SK-N-SH treated with all-trans-retinoic acid at 6 μM for 48 hours (cell line): ENCODE data around the gene ZNF462.

Experiments
- ARNTL ChIP-seq: fragments of 450-650 bp; formaldehyde crosslinking; IDR thresholded peaks from 2 replicates; pipeline ENCODE4 v1.5.0; 2020; ENCODE audit warnings: low read depth, mild to moderate bottlenecking, moderate library complexity, borderline replicate concordance
- BACH2 ChIP-seq: fragments of 250-450 bp; sonication (Bioruptor Pico); IDR thresholded peaks from 2 replicates; pipeline ENCODE4 v1.9.0; 2021; ENCODE audit warnings: mild to moderate bottlenecking, borderline replicate concordance
- ISL1 ChIP-seq: fragments of 250-450 bp; sonication (Bioruptor Pico); IDR thresholded peaks from 2 replicates; pipeline ENCODE4 v2.1.2; 2022; ENCODE audit warnings: mild to moderate bottlenecking, moderate library complexity
- RARB ChIP-seq: fragments of 250-450 bp; sonication (Bioruptor Pico); IDR thresholded peaks from 2 replicates; pipeline ENCODE4 v1.8.0; 2021; ENCODE audit warnings: mild to moderate bottlenecking, moderate library complexity
- TCF4 ChIP-seq: fragments of 250-450 bp; sonication (Bioruptor Pico); IDR thresholded peaks from 2 replicates; pipeline ENCODE4 v1.8.0; 2021; ENCODE audit warnings: mild to moderate bottlenecking, moderate library complexity, borderline replicate concordance
- ZC3H10 ChIP-seq: fragments of 250-450 bp; sonication (Bioruptor Pico); IDR thresholded peaks from 2 replicates; pipeline ENCODE4 v1.5.1; 2021; ENCODE audit warnings: mild to moderate bottlenecking, moderate library complexity
- ZFP3 ChIP-seq: fragments of 250-450 bp; sonication (Bioruptor Pico); IDR thresholded peaks from 2 replicates; pipeline ENCODE4 v1.5.0; 2020; ENCODE audit warnings: mild to moderate bottlenecking, moderate library complexity
- ZFP30 ChIP-seq: fragments of 450-650 bp; formaldehyde crosslinking; IDR thresholded peaks from 2 replicates; pipeline ENCODE4 v1.5.0; 2022; ENCODE audit warnings: mild to moderate bottlenecking, moderate library complexity
- ZNF70 ChIP-seq: fragments of 450-650 bp; formaldehyde crosslinking; IDR thresholded peaks from 2 replicates; pipeline ENCODE4 v1.5.0; 2020; ENCODE audit warnings: mild to moderate bottlenecking, moderate library complexity
- ZNF8 ChIP-seq: fragments of 450-650 bp; formaldehyde crosslinking; IDR thresholded peaks from 2 replicates; pipeline ENCODE4 v1.5.0; 2020; ENCODE audit warnings: mild to moderate bottlenecking, moderate library complexity
- TF ChIP-seq, protein P1 (sequence below): fragments of 250-450 bp; sonication (Bioruptor Pico); IDR thresholded peaks from 2 replicates; pipeline ENCODE4 v1.8.0; 2020; ENCODE audit warnings: mild to moderate bottlenecking, moderate library complexity, borderline replicate concordance
- TF ChIP-seq, protein P2 (sequence below): fragments of 250-450 bp; sonication (Bioruptor Pico); IDR thresholded peaks from 2 replicates; pipeline ENCODE4 v1.5.1; 2021; ENCODE audit warnings: mild to moderate bottlenecking, moderate library complexity
- TF ChIP-seq, protein P3 (sequence below): fragments of 250-450 bp; sonication (Bioruptor Pico); IDR thresholded peaks from 2 replicates; pipeline ENCODE4 v1.5.0; 2020; ENCODE audit warnings: mild to moderate bottlenecking, moderate library complexity

DNA sequence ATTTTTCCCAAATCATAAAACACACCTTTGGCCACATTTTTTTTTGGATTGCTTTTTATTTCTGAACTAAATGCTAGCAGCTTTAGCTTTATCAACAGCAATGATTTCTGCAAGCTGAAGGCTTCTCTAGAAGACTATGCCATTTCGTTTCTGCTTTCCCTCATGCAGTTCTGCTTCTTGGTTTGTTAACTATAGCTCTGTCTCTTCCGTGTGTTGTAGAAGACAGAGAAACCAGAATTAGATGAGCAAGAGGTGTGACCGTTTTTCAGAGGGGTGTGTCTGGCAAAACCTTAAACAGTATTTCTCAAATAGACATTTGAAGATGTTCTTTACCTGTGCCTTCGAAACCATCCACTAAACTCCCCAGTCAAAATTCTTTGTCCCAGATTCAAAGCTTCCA is 131.5 kb downstream of the ZNF462 start:
- TF ChIP-seq ARNTL (CRISPR knock-in tag) (no peak), BACH2 (CRISPR knock-in tag) (no peak), ISL1 (CRISPR knock-in tag) (no peak), TCF4 (CRISPR knock-in tag) (no peak), ZC3H10 (no peak), ZNF70 (CRISPR knock-in tag) (no peak), ZFP3 (CRISPR knock-in tag) (no peak), ZNF8 (CRISPR knock-in tag) (no peak), ZFP30 (CRISPR knock-in tag) (no peak), RARB (CRISPR knock-in tag) (no peak)
- TF ChIP-seq, protein P1, sequence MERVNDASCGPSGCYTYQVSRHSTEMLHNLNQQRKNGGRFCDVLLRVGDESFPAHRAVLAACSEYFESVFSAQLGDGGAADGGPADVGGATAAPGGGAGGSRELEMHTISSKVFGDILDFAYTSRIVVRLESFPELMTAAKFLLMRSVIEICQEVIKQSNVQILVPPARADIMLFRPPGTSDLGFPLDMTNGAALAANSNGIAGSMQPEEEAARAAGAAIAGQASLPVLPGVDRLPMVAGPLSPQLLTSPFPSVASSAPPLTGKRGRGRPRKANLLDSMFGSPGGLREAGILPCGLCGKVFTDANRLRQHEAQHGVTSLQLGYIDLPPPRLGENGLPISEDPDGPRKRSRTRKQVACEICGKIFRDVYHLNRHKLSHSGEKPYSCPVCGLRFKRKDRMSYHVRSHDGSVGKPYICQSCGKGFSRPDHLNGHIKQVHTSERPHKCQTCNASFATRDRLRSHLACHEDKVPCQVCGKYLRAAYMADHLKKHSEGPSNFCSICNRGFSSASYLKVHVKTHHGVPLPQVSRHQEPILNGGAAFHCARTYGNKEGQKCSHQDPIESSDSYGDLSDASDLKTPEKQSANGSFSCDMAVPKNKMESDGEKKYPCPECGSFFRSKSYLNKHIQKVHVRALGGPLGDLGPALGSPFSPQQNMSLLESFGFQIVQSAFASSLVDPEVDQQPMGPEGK (CRISPR knock-in tag), result no peak
- TF ChIP-seq, protein P2, sequence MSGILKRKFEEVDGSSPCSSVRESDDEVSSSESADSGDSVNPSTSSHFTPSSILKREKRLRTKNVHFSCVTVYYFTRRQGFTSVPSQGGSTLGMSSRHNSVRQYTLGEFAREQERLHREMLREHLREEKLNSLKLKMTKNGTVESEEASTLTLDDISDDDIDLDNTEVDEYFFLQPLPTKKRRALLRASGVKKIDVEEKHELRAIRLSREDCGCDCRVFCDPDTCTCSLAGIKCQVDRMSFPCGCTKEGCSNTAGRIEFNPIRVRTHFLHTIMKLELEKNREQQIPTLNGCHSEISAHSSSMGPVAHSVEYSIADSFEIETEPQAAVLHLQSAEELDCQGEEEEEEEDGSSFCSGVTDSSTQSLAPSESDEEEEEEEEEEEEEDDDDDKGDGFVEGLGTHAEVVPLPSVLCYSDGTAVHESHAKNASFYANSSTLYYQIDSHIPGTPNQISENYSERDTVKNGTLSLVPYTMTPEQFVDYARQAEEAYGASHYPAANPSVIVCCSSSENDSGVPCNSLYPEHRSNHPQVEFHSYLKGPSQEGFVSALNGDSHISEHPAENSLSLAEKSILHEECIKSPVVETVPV (CRISPR knock-in tag), result no peak
- TF ChIP-seq, protein P3, sequence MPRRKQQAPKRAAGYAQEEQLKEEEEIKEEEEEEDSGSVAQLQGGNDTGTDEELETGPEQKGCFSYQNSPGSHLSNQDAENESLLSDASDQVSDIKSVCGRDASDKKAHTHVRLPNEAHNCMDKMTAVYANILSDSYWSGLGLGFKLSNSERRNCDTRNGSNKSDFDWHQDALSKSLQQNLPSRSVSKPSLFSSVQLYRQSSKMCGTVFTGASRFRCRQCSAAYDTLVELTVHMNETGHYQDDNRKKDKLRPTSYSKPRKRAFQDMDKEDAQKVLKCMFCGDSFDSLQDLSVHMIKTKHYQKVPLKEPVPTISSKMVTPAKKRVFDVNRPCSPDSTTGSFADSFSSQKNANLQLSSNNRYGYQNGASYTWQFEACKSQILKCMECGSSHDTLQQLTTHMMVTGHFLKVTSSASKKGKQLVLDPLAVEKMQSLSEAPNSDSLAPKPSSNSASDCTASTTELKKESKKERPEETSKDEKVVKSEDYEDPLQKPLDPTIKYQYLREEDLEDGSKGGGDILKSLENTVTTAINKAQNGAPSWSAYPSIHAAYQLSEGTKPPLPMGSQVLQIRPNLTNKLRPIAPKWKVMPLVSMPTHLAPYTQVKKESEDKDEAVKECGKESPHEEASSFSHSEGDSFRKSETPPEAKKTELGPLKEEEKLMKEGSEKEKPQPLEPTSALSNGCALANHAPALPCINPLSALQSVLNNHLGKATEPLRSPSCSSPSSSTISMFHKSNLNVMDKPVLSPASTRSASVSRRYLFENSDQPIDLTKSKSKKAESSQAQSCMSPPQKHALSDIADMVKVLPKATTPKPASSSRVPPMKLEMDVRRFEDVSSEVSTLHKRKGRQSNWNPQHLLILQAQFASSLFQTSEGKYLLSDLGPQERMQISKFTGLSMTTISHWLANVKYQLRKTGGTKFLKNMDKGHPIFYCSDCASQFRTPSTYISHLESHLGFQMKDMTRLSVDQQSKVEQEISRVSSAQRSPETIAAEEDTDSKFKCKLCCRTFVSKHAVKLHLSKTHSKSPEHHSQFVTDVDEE, result no peak
